Tibial nerve (tissue), 4 donors: ENCODE measurements around the gene GPC5. TPM values are rescaled to one million over a fixed set of nuclear protein-coding genes. Genes with fewer than 3 reads are reported as not detected.

Source experiments
- DNase-seq, 2 donors: peaks; one replicate each; pipeline ENCODE4 v3.0.0-alpha.2; 2019; ENCODE audit warnings: low spot score in 2 of 2
- H3K27ac ChIP-seq, 4 donors: fragments of 200-600 bp; sonication (generic) in 3 of 4; one replicate each; pipeline ENCODE4 v1.5.1; 2017 to 2019; ENCODE audit warnings: mild to moderate bottlenecking in 1 of 4
- H3K27me3 ChIP-seq, 2 donors: fragments of 200-600 bp; sonication (generic) in 1 of 2; one replicate each; pipeline versions ENCODE4 v1.5.1 to v1.6.0; 2017 to 2019
- H3K36me3 ChIP-seq, 3 donors: fragments of 200-600 bp; sonication (generic); one replicate each; pipeline ENCODE4 v1.5.1; 2018 to 2019
- H3K4me1 ChIP-seq, 4 donors: fragments of 200-600 bp; sonication (generic) in 3 of 4; one replicate each; pipeline ENCODE4 v1.5.1; 2017 to 2019
- H3K4me3 ChIP-seq, 4 donors: fragments of 200-600 bp; sonication (generic) in 3 of 4; one replicate each; pipeline ENCODE4 v1.5.1; 2017 to 2019; ENCODE audit warnings: mild to moderate bottlenecking in 1 of 4, moderate library complexity in 1 of 4
- H3K9me3 ChIP-seq, 4 donors: fragments of 200-600 bp; sonication (generic) in 3 of 4; one replicate each; pipeline ENCODE4 v1.5.1; 2017 to 2019
- CTCF ChIP-seq, 5 experiments: fragments of 200-600 bp in 3 of 5; fragments of 450-650 bp in 2 of 5; sonication (generic) in 3 of 5; IDR thresholded peaks; one replicate each; pipeline ENCODE4 v1.5.1; 2016 to 2019; ENCODE audit warnings: antibody characterized with exemption in 5 of 5, mild to moderate bottlenecking in 3 of 5, moderate library complexity in 2 of 5
- EP300 ChIP-seq, 2 donors: sonication (generic); formaldehyde crosslinking; IDR thresholded peaks; one replicate each; pipeline ENCODE4 v1.6.1; 2017; ENCODE audit warnings: antibody characterized with exemption in 2 of 2, mild to moderate bottlenecking in 1 of 2
- POLR2A ChIP-seq, 2 donors: fragments of 450-650 bp; IDR thresholded peaks; one replicate each; pipeline ENCODE4 v1.6.1; 2017; ENCODE audit warnings: antibody characterized with exemption in 2 of 2, mild to moderate bottlenecking in 2 of 2, moderate library complexity in 2 of 2
- WGBS, 2 donors: methylation state at CpG; one replicate each; pipeline ENCODE4 v1.1.5; 2018; 5-methylcytosine and 5-hydroxymethylcytosine counted together
- total RNA-seq, 4 donors: library from RNA; depleted of rRNA; stranded (reverse); fragments of >200 nt; gene quantifications; one replicate each; pipeline ENCODE4 v1.1.0, GENCODE V29; 2016

The GPC5 gene
- total RNA-seq, 4 donors from 2014 or later: 3.7 to 5.7 (median 4.2) TPM; not detected in 1

- TF ChIP-seq POLR2A (IDR thresholded peaks at IDR 0.05) (no peak), CTCF (IDR thresholded peaks at IDR 0.05) (no peak), EP300 (IDR thresholded peaks at IDR 0.05) (no peak)
- Histone ChIP-seq H3K27ac (no peak overlapping the region), H3K27me3 (no peaks in the 10 kb centered on the region), H3K9me3 (peaks cover 0 to 3% (median 0%) of the 10 kb centered on the region in 4 donors), H3K4me3 (no peak overlapping the region), H3K36me3 (no peaks in the 10 kb centered on the region), H3K4me1 (peaks cover 0 to under 1% (median 0%) of the 10 kb centered on the region in 4 donors)
- no peak for DNase-seq
These were observed 1437.8 kb downstream of the GPC5 start for GRCh38 chr13:92836171-92836570.

GRCh38 chr13:92838786-92839185 is 1440.4 kb downstream of the GPC5 start:
- Histone ChIP-seq H3K9me3 (peaks cover 0 to 7% (median 0%) of the 10 kb centered on the region in 4 donors), H3K4me1 (no peaks in the 10 kb centered on the region), H3K36me3 (no peaks in the 10 kb centered on the region), H3K27ac (peak overlapping the region in 1 of 4 donors; percentile 62), H3K27me3 (no peaks in the 10 kb centered on the region), H3K4me3 (no peak overlapping the region)
- TF ChIP-seq CTCF (IDR thresholded peaks at IDR 0.05) (no peak), POLR2A (IDR thresholded peaks at IDR 0.05) (no peak), EP300 (IDR thresholded peaks at IDR 0.05) (no peak)
- WGBS, 2 donors: 45 to 54% methylated on average over 3 of the region's 3 CpGs
- no peak for DNase-seq

GRCh38 chr13:92842145-92842544 is 1443.7 kb downstream of the GPC5 start:
- Histone ChIP-seq H3K36me3 (no peaks in the 10 kb centered on the region), H3K27me3 (no peaks in the 10 kb centered on the region), H3K9me3 (peaks cover 0 to 7% (median 0%) of the 10 kb centered on the region in 4 donors), H3K4me1 (no peaks in the 10 kb centered on the region), H3K27ac (peak overlapping the region in 1 of 4 donors; percentile 28), H3K4me3 (no peak overlapping the region)
- no peak for DNase-seq
- TF ChIP-seq EP300 (IDR thresholded peaks at IDR 0.05) (no peak), CTCF (IDR thresholded peaks at IDR 0.05) (no peak), POLR2A (IDR thresholded peaks at IDR 0.05) (no peak)
- WGBS, 2 donors: 28 to 43% methylated on average over 2 of the region's 2 CpGs

- Histone ChIP-seq H3K27me3 (no peaks in the 10 kb centered on the region), H3K27ac (no peak overlapping the region), H3K4me1 (no peaks in the 10 kb centered on the region), H3K9me3 (peaks cover 0 to 7% (median 0%) of the 10 kb centered on the region in 4 donors), H3K4me3 (no peak overlapping the region), H3K36me3 (no peaks in the 10 kb centered on the region)
- TF ChIP-seq CTCF (IDR thresholded peaks at IDR 0.05) (no peak), POLR2A (IDR thresholded peaks at IDR 0.05) (no peak), EP300 (IDR thresholded peaks at IDR 0.05) (no peak)
- 35 to 44% methylated on average over 4 of the region's 4 CpGs for WGBS, 2 donors
- no peak for DNase-seq
These were observed 1445.1 kb downstream of the GPC5 start for GRCh38 chr13:92843549-92843948.

- Histone ChIP-seq H3K36me3 (no peaks in the 10 kb centered on the region), H3K9me3 (no peaks in the 10 kb centered on the region), H3K27me3 (no peaks in the 10 kb centered on the region), H3K4me3 (no peak overlapping the region), H3K27ac (no peak overlapping the region), H3K4me1 (no peaks in the 10 kb centered on the region)
- no peak for DNase-seq
- TF ChIP-seq CTCF (IDR thresholded peaks at IDR 0.05): no peak
- no peak for TF ChIP-seq EP300 (IDR thresholded peaks at IDR 0.05)
- no peak for TF ChIP-seq POLR2A (IDR thresholded peaks at IDR 0.05)
These were observed 1451.0 kb downstream of the GPC5 start for GRCh38 chr13:92849381-92849780.
